SU-DHL-6 (cell line): ENCODE data around the gene OSER1.

ENCODE experiments used
- H2AFZ ChIP-seq: fragments of 200-600 bp; sonication (generic); 2 replicates; pipeline ENCODE4 v1.6.1; 2014; ENCODE audit warnings: low read depth, mild to moderate bottlenecking, moderate library complexity, mixed read lengths, antibody characterized with exemption, low read length; ENCODE audit not compliant: severe bottlenecking
- H3F3A ChIP-seq: fragments of 200-600 bp; shearing (Covaris generic); 2 replicates; pipeline ENCODE4 v1.6.0; 2016; ENCODE audit warnings: antibody characterized with exemption, mild to moderate bottlenecking; ENCODE audit not compliant: insufficient read depth
- H3K27ac ChIP-seq: fragments of 200-600 bp; sonication (generic); 2 replicates; pipeline ENCODE4 v1.5.1; 2016; ENCODE audit warnings: low read depth, mild to moderate bottlenecking, low read length, moderate library complexity, mixed read lengths
- H3K27me3 ChIP-seq: fragments of 200-600 bp; sonication (generic), shearing (Covaris generic); 2 replicates; pipeline ENCODE4 v1.6.0; 2014; ENCODE audit warnings: mild to moderate bottlenecking, low read length
- H3K36me3 ChIP-seq: fragments of 200-600 bp; sonication (generic); 2 replicates; pipeline ENCODE4 v1.6.1; 2014; ENCODE audit warnings: mild to moderate bottlenecking, low read length, mixed read lengths
- H3K4me2 ChIP-seq: fragments of 300-600, 200-600 bp; shearing (Covaris generic), sonication (generic); 2 replicates; pipeline ENCODE4 v1.6.0; 2014; ENCODE audit warnings: low read length, low read depth, mild to moderate bottlenecking; ENCODE audit not compliant: poor library complexity, severe bottlenecking
- H3K4me3 ChIP-seq: fragments of 200-600 bp; sonication (generic); 2 replicates; pipeline ENCODE4 v1.5.1; 2014; ENCODE audit warnings: antibody characterized with exemption, low read length, mild to moderate bottlenecking, mixed read lengths; ENCODE audit not compliant: insufficient read depth, poor library complexity, severe bottlenecking
- H3K79me2 ChIP-seq: fragments of 200-600 bp; sonication (generic); 2 replicates; pipeline ENCODE4 v1.6.1; 2014; ENCODE audit warnings: mild to moderate bottlenecking, low read length, moderate library complexity; ENCODE audit not compliant: insufficient read depth
- H3K9ac ChIP-seq: fragments of 200-600 bp; sonication (generic); 2 replicates; pipeline ENCODE4 v1.7.0; 2014; ENCODE audit warnings: mild to moderate bottlenecking, low read length
- H3K9me2 ChIP-seq: fragments of 200-600 bp; sonication (generic); replicated peaks from 2 replicates; pipeline ENCODE4 v1.6.1; 2014; ENCODE audit warnings: low read length; ENCODE audit not compliant: insufficient read depth
- H3K9me3 ChIP-seq: fragments of 200-600 bp; sonication (generic); 2 replicates; pipeline ENCODE4 v1.6.1; 2014; ENCODE audit warnings: low read length, mixed read lengths; ENCODE audit not compliant: insufficient read depth
- H4K20me1 ChIP-seq: fragments of 200-600 bp; sonication (generic); 2 replicates; pipeline ENCODE4 v1.6.1; 2014; ENCODE audit warnings: low read depth, mild to moderate bottlenecking, antibody characterized with exemption, low read length, moderate library complexity, mixed read lengths
- CTCF ChIP-seq: fragments of 200-600 bp; sonication (generic); IDR thresholded peaks from one replicate; pipeline ENCODE4 v1.5.1; 2017; ENCODE audit warnings: antibody characterized with exemption, mild to moderate bottlenecking, low read length, moderate library complexity; ENCODE audit not compliant: insufficient read depth, poor library complexity, severe bottlenecking
- EZH2phosphoT487 ChIP-seq: fragments of 200-600 bp; sonication (generic), shearing (Covaris generic); conservative IDR thresholded peaks from 2 replicates; pipeline ENCODE4 v1.6.1; 2018; ENCODE audit warnings: mild to moderate bottlenecking, antibody characterized with exemption, low read length, moderate library complexity, mixed read lengths

OSER1 gene

GRCh38 chr20:44207126-44207723, 3.3 kb downstream of the OSER1 start:
- Histone ChIP-seq H3K9ac (no peak overlapping the region), H3K4me2 (peak overlapping the region; percentile 91), H3K36me3 (peaks cover 12% of the 10 kb centered on the region; the same call in 1 of the 2 replicates), H3F3A (peaks cover 5% of the 10 kb centered on the region; the same call in 1 of the 2 replicates), H2AFZ (no peak overlapping the region), H3K9me2 (no peaks in the 10 kb centered on the region), H3K79me2 (peaks cover 51% of the 10 kb centered on the region), H3K27ac (no peak overlapping the region), H3K4me3 (no peak overlapping the region), H3K27me3 (no peaks in the 10 kb centered on the region), H4K20me1 (peaks cover 23% of the 10 kb centered on the region), H3K9me3 (no peaks in the 10 kb centered on the region)
- no peak for TF ChIP-seq EZH2phosphoT487
- no peak for TF ChIP-seq CTCF

DNA sequence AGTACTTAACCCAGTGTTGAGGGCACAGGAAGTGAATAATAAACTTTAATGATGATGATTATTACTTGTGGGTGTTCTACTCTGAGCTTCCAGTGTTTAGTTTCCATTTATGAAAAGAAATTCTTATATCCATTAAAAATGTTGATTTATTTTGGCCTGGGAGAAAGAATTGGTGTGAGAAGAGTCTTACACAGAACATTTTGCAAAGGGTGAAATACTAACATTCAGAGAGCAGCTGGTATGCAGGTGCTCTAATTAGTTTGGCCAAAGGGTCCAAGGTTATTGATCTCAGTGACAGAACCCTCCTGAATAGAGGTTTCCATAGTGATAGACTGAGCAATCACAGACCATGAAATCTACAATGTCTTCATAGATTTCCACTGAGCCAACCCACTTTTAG, 4.4 kb downstream of the OSER1 start:
- no peaks in the 10 kb centered on the region for H3K9me3 ChIP-seq
- no peak overlapping the region for H3K9ac ChIP-seq
- no peaks in the 10 kb centered on the region for H3K9me2 ChIP-seq
- no peak overlapping the region for H3K4me3 ChIP-seq
- H3K27me3 ChIP-seq, result no peaks in the 10 kb centered on the region
- no peak for TF ChIP-seq CTCF
- no peak for TF ChIP-seq EZH2phosphoT487
- H3K4me2 ChIP-seq, result no peak overlapping the region
- peaks cover 5% of the 10 kb centered on the region; the same call in 1 of the 2 replicates for H3F3A ChIP-seq
- no peak overlapping the region for H2AFZ ChIP-seq
- peaks cover 28% of the 10 kb centered on the region for H4K20me1 ChIP-seq
- H3K79me2 ChIP-seq, result peaks cover 58% of the 10 kb centered on the region
- no peak overlapping the region for H3K27ac ChIP-seq
- H3K36me3 ChIP-seq, result peaks cover 18% of the 10 kb centered on the region; the same call in 1 of the 2 replicates

DNA sequence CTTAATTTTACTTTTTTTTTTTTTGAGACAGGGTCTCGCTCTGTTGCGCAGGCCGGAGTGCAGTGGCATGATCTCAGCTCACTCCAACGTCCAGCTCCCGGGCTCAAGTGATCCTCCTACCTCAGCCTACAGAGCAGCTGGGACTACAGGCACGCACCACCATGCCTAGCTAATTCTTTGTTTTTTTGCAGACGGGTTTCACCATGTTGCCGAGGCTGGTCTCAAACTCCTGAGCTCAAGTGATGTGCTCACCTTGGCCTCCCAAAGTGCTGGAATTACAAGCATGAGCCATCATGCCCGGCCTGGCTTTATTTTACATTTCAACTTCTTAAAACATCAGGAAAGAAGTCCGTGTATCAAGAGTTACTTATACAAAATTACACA, 5.7 kb downstream of the OSER1 start:
- H3K9ac ChIP-seq, result no peak overlapping the region
- H3K79me2 ChIP-seq, result peaks cover 56% of the 10 kb centered on the region
- no peaks in the 10 kb centered on the region for H3K27me3 ChIP-seq
- no peak overlapping the region for H3K27ac ChIP-seq
- H3F3A ChIP-seq, result peaks cover 5% of the 10 kb centered on the region; the same call in 1 of the 2 replicates
- TF ChIP-seq CTCF (no peak), EZH2phosphoT487 (no peak)
- H2AFZ ChIP-seq, result no peak overlapping the region
- peaks cover 19% of the 10 kb centered on the region; the same call in 1 of the 2 replicates for H3K36me3 ChIP-seq
- no peak overlapping the region for H3K4me2 ChIP-seq
- H3K4me3 ChIP-seq, result no peak overlapping the region
- no peaks in the 10 kb centered on the region for H3K9me2 ChIP-seq
- H4K20me1 ChIP-seq, result peaks cover 31% of the 10 kb centered on the region
- H3K9me3 ChIP-seq, result no peaks in the 10 kb centered on the region
